Body of pancreas (tissue), 4 donors: Measurements from ENCODE around the gene ZNF783. TPM values are rescaled to one million over a fixed set of nuclear protein-coding genes. Genes with fewer than 3 reads are reported as not detected.
A peak's percentile ranks its signal among the peaks of the same experiment; 100 is the strongest.

Experiments
- ATAC-seq: fragments of 150-250 bp; one replicate; pipeline ENCODE4 v1.9.1; 2016
- DNase-seq, 4 donors: peaks; one replicate each; pipeline ENCODE4 v3.0.0-alpha.2; 2019
- H3K27ac ChIP-seq, 4 donors: fragments of 200-600 bp; sonication (generic); 1 replicate in 3 of 4; 2 replicates in 1 of 4; pipeline versions ENCODE4 v1.5.1 to v1.6.1; 2016 to 2019; ENCODE audit warnings: mild to moderate bottlenecking in 1 of 4, mixed read lengths in 1 of 4, moderate library complexity in 1 of 4
- H3K27me3 ChIP-seq, 2 donors: fragments of 200-600 bp; sonication (generic); one replicate each; pipeline ENCODE4 v1.6.0; 2016; ENCODE audit warnings: mild to moderate bottlenecking in 1 of 2
- H3K36me3 ChIP-seq, 2 donors: fragments of 200-600 bp; sonication (generic); replicated peaks in 1 of 2; 2 replicates each; pipeline ENCODE4 v1.5.1; 2016; ENCODE audit warnings: low read depth in 2 of 2; ENCODE audit not compliant: insufficient read depth in 1 of 2
- H3K4me1 ChIP-seq: fragments of 200-600 bp; sonication (generic); one replicate; pipeline ENCODE4 v1.6.0; 2016
- H3K4me3 ChIP-seq, 2 donors: fragments of 200-600 bp; sonication (generic); 1 replicate in 1 of 2; 2 replicates in 1 of 2; pipeline ENCODE4 v1.5.1; 2016 to 2019
- H3K9me3 ChIP-seq, 3 donors: fragments of 200-600 bp; sonication (generic); 1 replicate in 2 of 3; 2 replicates in 1 of 3; pipeline ENCODE4 v1.5.1; 2016
- CTCF ChIP-seq, 7 experiments: fragments of 450-650 bp in 4 of 7; fragments of 200-600 bp in 3 of 7; sonication (generic) in 3 of 7; IDR thresholded peaks; one replicate each; pipeline ENCODE4 v1.5.1; 2016 to 2019; ENCODE audit warnings: antibody characterized with exemption in 7 of 7
- POLR2A ChIP-seq, 3 donors: fragments of 450-650 bp; IDR thresholded peaks; one replicate each; pipeline ENCODE4 v1.6.1; 2016; ENCODE audit warnings: antibody characterized with exemption in 3 of 3, mild to moderate bottlenecking in 2 of 3
- WGBS, 2 donors: methylation state at CpG; one replicate each; pipeline ENCODE4 v1.1.5; 2017; 5-methylcytosine and 5-hydroxymethylcytosine counted together
- intact Hi-C: fragments of 100-400 bp; cut with DNase I; formaldehyde crosslinking; loops from one replicate; pipeline ENCODE4 v1.15.1; 2023
- total RNA-seq, 2 donors: library from RNA; depleted of rRNA; stranded (reverse); fragments of >200 nt; gene quantifications; one replicate each; pipeline ENCODE4 v1.1.0, GENCODE V29; 2016

ZNF783 gene
- total RNA-seq, 2 donors from 2014 or later: 12.5 to 17.5 TPM

DNA sequence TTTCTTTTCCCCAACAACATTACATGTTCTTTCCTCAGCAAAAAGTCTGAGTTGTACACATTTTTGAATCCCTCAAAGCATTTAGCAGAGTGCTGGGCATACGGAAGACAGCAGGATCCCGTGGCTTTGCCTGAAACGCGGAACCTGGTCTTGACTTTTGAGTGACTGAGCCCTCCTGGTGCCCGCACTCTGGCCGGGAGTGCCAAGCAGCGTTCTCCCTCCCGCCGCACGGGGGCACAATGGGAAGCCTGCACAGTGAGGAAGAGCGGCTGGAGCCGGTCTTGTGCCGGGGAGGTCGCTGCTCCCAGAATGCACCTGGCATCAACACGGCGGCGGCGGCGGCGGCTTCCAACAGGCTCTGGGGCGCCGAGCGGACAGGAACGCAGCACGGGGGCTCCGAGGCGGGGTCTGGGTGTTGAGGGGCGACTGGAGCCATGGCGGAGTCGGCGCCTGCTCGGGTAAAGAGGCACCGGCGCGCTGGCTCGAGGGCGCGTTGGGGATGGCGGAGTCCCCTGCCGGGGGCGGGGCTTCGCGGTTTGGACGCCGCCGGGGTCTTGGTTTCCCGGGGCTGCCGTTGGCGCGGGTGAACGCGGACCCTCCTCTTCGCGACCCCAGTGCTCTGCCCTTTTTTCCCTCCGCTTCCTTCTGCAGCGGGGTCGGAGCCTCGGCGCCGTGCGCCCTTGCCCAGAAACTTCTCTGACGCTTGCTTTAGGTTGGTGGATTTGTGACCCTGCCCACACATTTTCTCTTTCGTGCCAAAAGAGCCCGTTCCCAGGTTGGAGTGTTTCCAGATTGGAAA lies 22.5 kb upstream of the ZNF783 start, which contains the start of gene ZNF212:
Gene ZNF212, plus strand, starts transcription at position 307 of the 799 bp plus-strand sequence. Its CDS starts 128 bp downstream, at position 435.
- 1 to 3% methylated on average over 7 to 56 of the region's 64 CpGs for WGBS, 2 donors
- Histone ChIP-seq H3K27ac (peak within 1 kb of the TSS; percentile 2 to 58 (median 54)), H3K36me3 (no peaks in the 10 kb centered on the region), H3K4me1 (peaks cover 25% of the 10 kb centered on the region), H3K27me3 (no peaks in the 10 kb centered on the region), H3K4me3 (peak within 1 kb of the TSS; percentile 78 to 82), H3K9me3 (no peaks in the 10 kb centered on the region)
- DNase-seq (peak; percentile 91 to 95 (median 92)), ATAC-seq (peak; percentile 100)
- TF ChIP-seq CTCF (IDR thresholded peaks at IDR 0.05): peak; percentile 68 to 99 (median 92)
- TF ChIP-seq POLR2A (IDR thresholded peaks at IDR 0.05): peak in 2 of 3 donors; percentile 43 to 66
- intact Hi-C loops: no loop called here

DNA sequence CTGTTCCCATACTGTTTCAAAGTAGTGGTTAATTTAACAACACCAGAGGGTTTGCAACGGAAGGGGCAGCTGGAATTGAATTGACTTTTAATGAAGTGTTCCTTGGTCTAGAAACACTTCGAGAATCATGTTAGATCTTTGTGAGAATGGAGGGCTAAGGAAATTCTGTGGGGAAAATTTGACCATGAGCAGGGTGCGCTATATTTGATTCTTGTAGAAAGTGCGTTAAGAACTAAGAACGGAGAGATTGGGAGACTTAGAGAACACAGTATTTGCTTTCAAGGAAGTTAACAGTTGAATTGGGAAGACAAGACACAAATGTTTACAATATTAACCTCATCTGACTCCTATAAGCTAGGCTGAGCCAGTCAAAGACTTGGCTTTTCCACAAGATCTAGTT lies 21.4 kb upstream of the ZNF783 start:
- Histone ChIP-seq H3K36me3 (no peaks in the 10 kb centered on the region), H3K27ac (no peak overlapping the region), H3K4me3 (no peak overlapping the region), H3K9me3 (no peaks in the 10 kb centered on the region), H3K4me1 (peaks cover 25% of the 10 kb centered on the region), H3K27me3 (no peaks in the 10 kb centered on the region)
- ATAC-seq (no peak), DNase-seq (no peak)
- WGBS, 2 donors: 49 to 74% methylated on average over 5 of the region's 5 CpGs
- intact Hi-C loops: no loop called here
- TF ChIP-seq CTCF (IDR thresholded peaks at IDR 0.05) (no peak), POLR2A (IDR thresholded peaks at IDR 0.05) (no peak)

DNA sequence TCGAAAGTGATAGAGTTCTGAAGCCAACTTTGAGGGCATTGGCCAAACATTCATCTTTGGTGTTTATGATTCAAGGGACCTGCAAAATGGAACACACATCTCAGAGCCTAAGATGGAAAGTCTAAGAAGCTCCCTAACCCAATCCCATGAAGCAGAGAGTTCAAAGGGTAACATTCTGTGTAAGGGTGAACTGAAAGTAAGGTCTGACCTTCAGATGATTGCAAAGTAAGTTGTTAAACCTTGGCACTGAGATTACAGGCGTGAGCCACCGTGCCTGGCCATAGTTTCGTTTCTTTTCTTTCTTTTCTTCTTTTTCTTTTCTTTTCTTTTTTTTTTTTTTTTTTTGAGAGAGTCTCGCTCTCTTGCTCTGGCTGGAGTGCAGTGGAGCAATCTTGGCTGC lies 20.3 kb upstream of the ZNF783 start:
- Histone ChIP-seq H3K36me3 (no peaks in the 10 kb centered on the region), H3K4me3 (no peak overlapping the region), H3K27ac (no peak overlapping the region), H3K4me1 (peaks cover 25% of the 10 kb centered on the region), H3K9me3 (no peaks in the 10 kb centered on the region), H3K27me3 (no peaks in the 10 kb centered on the region)
- DNase-seq (no peak), ATAC-seq (no peak)
- intact Hi-C loops: no loop called here
- 73 to 86% methylated on average over 4 to 5 of the region's 5 CpGs for WGBS, 2 donors
- TF ChIP-seq CTCF (IDR thresholded peaks at IDR 0.05) (no peak), POLR2A (IDR thresholded peaks at IDR 0.05) (no peak)

GRCh38 chr7:149245244-149245643 lies 16.8 kb upstream of the ZNF783 start:
- no peaks in the 10 kb centered on the region for H3K27me3 ChIP-seq
- DNase-seq (no peak), ATAC-seq (no peak)
- 82 to 92% methylated on average over 5 of the region's 5 CpGs for WGBS, 2 donors
- no peak for TF ChIP-seq CTCF (IDR thresholded peaks at IDR 0.05)
- no peak for TF ChIP-seq POLR2A (IDR thresholded peaks at IDR 0.05)
- no peaks in the 10 kb centered on the region for H3K9me3 ChIP-seq
- H3K27ac ChIP-seq: no peak overlapping the region
- no peak overlapping the region for H3K4me3 ChIP-seq
- H3K4me1 ChIP-seq: peaks cover 14% of the 10 kb centered on the region
- no peaks in the 10 kb centered on the region for H3K36me3 ChIP-seq
- intact Hi-C loops: no loop called here

DNA sequence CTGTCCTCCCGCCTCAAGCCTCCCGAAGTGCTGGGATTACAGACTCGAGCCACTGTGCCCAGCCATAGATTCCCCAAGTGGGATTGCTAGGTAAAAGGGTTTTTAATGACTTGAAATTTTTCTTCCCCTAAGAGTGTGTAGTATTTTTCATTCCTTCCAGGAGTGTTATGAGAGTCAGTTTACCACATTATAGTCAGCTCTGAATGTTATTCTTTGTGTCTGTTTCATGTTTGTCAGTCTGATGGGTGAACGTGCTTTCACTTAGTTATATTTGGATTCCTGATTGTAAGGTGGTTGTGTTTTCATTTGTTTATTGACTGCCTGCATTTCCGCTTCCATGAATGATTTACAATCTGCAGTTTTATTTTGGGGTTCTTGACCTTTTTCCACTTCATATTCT lies 16.3 kb upstream of the ZNF783 start:
- peaks cover 9% of the 10 kb centered on the region for H3K4me1 ChIP-seq
- H3K9me3 ChIP-seq: no peaks in the 10 kb centered on the region
- ATAC-seq (no peak), DNase-seq (no peak)
- no peak for TF ChIP-seq CTCF (IDR thresholded peaks at IDR 0.05)
- TF ChIP-seq POLR2A (IDR thresholded peaks at IDR 0.05): no peak
- peaks cover 0 to 3% of the 10 kb centered on the region in 2 donors for H3K36me3 ChIP-seq
- no peak overlapping the region for H3K4me3 ChIP-seq
- H3K27ac ChIP-seq: no peak overlapping the region
- intact Hi-C loops: no loop called here
- 81 to 89% methylated on average over 5 of the region's 5 CpGs for WGBS, 2 donors
- no peaks in the 10 kb centered on the region for H3K27me3 ChIP-seq
